ENCODE data around the gene TPI1. TPM values are rescaled to one million over a fixed set of nuclear protein-coding genes. Genes with fewer than 3 reads are reported as not detected.

TPI1 gene
- total RNA-seq, 4 donors from 2014 or later, result 500 to 741 (median 604) TPM

DNA sequence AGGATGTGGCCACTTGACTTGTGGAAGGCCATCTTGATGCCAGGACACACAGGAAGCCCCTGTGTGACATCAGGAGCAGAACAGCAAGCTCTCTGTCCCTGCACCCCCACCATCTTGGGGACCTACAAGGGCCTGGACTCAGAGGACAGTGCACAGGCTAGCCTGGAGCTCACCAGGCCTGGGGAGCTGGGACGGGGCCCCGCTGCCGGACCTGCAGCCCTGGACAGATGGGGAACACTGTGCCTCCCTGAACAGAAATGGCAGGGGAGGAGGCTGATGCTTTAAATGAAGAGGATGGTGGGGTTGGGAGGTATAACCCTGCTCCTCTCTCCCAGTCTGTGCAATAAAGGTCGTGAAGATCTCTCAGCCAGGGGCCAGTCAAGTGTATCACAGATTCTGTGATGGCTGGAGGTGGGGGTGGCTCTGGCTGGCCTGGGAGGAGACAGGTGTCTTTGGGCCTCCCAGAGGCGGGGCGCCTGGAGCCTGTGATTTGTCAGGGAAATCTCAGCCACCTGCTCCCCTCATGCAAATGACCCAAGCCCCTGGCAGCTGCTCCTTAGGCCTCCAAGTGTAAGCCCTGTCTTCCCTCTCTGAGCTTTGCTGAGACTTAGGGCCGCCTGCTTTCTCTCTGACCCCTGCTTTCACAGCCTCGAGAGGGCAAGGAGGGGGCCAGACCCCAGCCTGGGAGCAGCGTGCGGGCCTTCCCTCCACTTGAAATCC lies 27.7 kb upstream of the TPI1 start:
- no peak overlapping the region for H3K4me3 ChIP-seq
- H3K36me3 ChIP-seq, result no peaks in the 10 kb centered on the region
- TF ChIP-seq POLR2A (IDR thresholded peaks at IDR 0.05), result no peak
- TF ChIP-seq, protein P1, sequence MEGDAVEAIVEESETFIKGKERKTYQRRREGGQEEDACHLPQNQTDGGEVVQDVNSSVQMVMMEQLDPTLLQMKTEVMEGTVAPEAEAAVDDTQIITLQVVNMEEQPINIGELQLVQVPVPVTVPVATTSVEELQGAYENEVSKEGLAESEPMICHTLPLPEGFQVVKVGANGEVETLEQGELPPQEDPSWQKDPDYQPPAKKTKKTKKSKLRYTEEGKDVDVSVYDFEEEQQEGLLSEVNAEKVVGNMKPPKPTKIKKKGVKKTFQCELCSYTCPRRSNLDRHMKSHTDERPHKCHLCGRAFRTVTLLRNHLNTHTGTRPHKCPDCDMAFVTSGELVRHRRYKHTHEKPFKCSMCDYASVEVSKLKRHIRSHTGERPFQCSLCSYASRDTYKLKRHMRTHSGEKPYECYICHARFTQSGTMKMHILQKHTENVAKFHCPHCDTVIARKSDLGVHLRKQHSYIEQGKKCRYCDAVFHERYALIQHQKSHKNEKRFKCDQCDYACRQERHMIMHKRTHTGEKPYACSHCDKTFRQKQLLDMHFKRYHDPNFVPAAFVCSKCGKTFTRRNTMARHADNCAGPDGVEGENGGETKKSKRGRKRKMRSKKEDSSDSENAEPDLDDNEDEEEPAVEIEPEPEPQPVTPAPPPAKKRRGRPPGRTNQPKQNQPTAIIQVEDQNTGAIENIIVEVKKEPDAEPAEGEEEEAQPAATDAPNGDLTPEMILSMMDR (IDR thresholded peaks at IDR 0.05 in 4 of 5, conservative IDR thresholded peaks at IDR 0.05 in 1 of 5), result no peak
- no peaks in the 10 kb centered on the region for H3K9me3 ChIP-seq
- in situ Hi-C loops (cut with MboI; ENCODE audit: low sequenced_read_pairs in 4 of 4) (loop anchor here in 1 of 4 donors (10.0 kb wide), 1 partner anchor 105 kb away; no protein-coding TSS in a partner anchor), intact Hi-C loops (cut with DNase I; ENCODE audit: low total_unique reads) (no loop called here)
- H3K4me1 ChIP-seq, result no peaks in the 10 kb centered on the region
- H3K27me3 ChIP-seq, result no peaks in the 10 kb centered on the region
- no peak for DNase-seq
- H3K27ac ChIP-seq, result no peak overlapping the region
- ATAC-seq, result no peak

DNA sequence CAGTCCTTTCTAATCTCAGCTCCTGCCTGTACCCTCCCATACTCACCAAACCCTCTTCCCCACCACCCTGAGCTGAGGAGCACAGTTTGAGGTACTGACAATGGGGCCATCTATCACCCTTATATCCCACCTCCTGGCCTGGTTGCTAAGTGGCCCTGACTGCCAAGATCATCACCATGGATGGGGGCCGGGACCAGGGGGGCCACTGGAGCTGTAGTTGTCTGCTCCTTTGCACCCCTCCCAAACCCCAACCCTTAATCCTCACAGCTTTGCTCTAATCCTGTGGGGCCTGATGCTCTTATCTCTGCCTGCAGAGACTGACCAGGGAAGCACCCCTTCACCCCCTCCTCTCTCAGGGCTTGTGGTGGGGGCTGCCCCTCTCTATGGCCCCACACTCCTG lies 27.0 kb upstream of the TPI1 start:
- intact Hi-C loops (cut with DNase I; ENCODE audit: low total_unique reads), result no loop called here
- in situ Hi-C loops (cut with MboI; ENCODE audit: low sequenced_read_pairs in 4 of 4), result loop anchor here in 1 of 4 donors (10.0 kb wide), 1 partner anchor 106 kb away; no protein-coding TSS in a partner anchor
- no peak overlapping the region for H3K4me3 ChIP-seq
- DNase-seq, result no peak
- H3K36me3 ChIP-seq, result no peaks in the 10 kb centered on the region
- no peaks in the 10 kb centered on the region for H3K27me3 ChIP-seq
- H3K27ac ChIP-seq, result no peak overlapping the region
- no peak for ATAC-seq
- TF ChIP-seq POLR2A (IDR thresholded peaks at IDR 0.05), result no peak
- TF ChIP-seq, protein P1 (IDR thresholded peaks at IDR 0.05 in 4 of 5, conservative IDR thresholded peaks at IDR 0.05 in 1 of 5), result no peak
- no peaks in the 10 kb centered on the region for H3K9me3 ChIP-seq
- H3K4me1 ChIP-seq, result no peaks in the 10 kb centered on the region

DNA sequence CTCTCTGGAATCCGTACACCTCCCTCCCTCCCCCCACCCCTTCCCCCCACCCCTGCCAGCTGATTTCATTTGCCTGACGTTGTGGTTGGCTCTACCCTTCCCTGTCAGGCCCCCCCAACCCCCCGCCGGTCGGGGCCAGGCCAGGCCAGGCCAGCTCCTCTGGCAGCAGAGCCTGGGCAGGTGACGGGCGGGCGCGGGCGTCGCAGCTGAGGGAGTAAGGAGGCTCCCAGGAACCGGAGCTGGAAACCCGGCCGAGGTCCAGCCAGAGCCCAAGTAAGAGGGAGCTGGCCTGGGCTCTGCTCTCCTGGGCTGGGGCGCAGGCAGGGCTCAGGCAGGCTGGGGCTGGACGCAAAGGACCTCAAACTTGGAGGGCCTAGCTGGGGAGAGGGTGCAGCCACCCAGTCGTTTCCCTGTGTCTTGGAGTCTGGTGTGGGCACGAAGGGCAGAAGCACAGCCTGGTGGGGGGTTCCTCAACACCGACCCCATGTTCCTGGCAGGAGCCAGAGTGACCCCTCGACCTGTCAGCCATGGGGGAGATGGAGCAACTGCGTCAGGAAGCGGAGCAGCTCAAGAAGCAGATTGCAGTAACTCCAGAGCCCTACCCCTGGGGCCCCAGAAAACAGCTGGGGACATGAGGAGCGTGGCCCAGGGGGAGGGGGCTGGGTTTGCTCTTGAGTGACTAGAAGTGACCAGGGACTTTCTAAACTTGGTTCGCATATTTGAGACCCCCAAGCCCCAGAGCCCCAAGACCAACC lies 26.4 kb upstream of the TPI1 start, which contains the start of gene GNB3:
Gene GNB3 (plus strand): TSS at position 165 of the 755 bp plus-strand sequence. CDS start 363 bp downstream, at position 528.
- Histone ChIP-seq H3K4me1 (no peaks in the 10 kb centered on the region), H3K36me3 (no peaks in the 10 kb centered on the region), H3K27ac (no peak within 1 kb of the TSS), H3K27me3 (no peaks in the 10 kb centered on the region), H3K4me3 (no peak within 1 kb of the TSS), H3K9me3 (no peaks in the 10 kb centered on the region)
- TF ChIP-seq, protein P1 (IDR thresholded peaks at IDR 0.05 in 4 of 5, conservative IDR thresholded peaks at IDR 0.05 in 1 of 5), result no peak
- TF ChIP-seq POLR2A (IDR thresholded peaks at IDR 0.05), result no peak
- DNase-seq, result no peak
- intact Hi-C loops (cut with DNase I; ENCODE audit: low total_unique reads), result no loop called here
- no peak for ATAC-seq
- in situ Hi-C loops (cut with MboI; ENCODE audit: low sequenced_read_pairs in 4 of 4), result loop anchor here in 1 of 4 donors (10.0 kb wide), 1 partner anchor 106 kb away; no protein-coding TSS in a partner anchor

DNA sequence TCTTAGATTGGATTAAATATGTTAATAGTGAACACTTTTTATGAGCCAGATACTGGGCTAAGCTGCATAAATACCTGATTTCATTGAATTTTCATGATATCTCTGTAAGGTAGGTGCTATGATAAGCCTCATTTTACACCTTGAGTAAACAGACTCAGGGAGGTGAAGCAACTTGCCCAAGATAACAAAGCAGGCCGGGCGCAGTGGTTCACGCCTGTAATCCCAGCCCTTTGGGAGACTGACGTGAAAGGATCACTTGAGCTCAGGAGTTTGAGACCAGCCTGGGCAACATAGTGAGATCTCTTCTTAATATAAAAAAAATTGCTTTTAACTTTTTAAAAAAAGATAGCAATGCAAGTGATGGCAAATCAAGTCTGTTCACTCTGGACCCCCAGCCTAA lies 25.3 kb upstream of the TPI1 start:
- Histone ChIP-seq H3K27ac (no peak overlapping the region), H3K4me1 (no peaks in the 10 kb centered on the region), H3K4me3 (no peak overlapping the region), H3K36me3 (no peaks in the 10 kb centered on the region), H3K27me3 (no peaks in the 10 kb centered on the region), H3K9me3 (no peaks in the 10 kb centered on the region)
- ATAC-seq (no peak), DNase-seq (no peak)
- intact Hi-C loops (cut with DNase I; ENCODE audit: low total_unique reads) (no loop called here), in situ Hi-C loops (cut with MboI; ENCODE audit: low sequenced_read_pairs in 4 of 4) (loop anchor here in 1 of 4 donors (10.0 kb wide), 1 partner anchor 107 kb away; no protein-coding TSS in a partner anchor)
- no peak for TF ChIP-seq POLR2A (IDR thresholded peaks at IDR 0.05)
- TF ChIP-seq, protein P1 (IDR thresholded peaks at IDR 0.05 in 4 of 5, conservative IDR thresholded peaks at IDR 0.05 in 1 of 5), result no peak
